Measurements from ENCODE around the gene CFAP410. TPM values are rescaled to one million over a fixed set of nuclear protein-coding genes. Genes with fewer than 3 reads are reported as not detected.

The CFAP410 gene
- total RNA-seq, 1 experiment from 2014 or later: 19.3 TPM

GRCh38 chr21:44296103-44296519, 43.1 kb downstream of the CFAP410 start:
- H3K36me3 Mint-ChIP-seq: no peaks in the 10 kb centered on the region
- H3K27me3 Mint-ChIP-seq (ENCODE audit: low read depth): peaks cover 11% of the 10 kb centered on the region
- H3K27ac Mint-ChIP-seq: no peak overlapping the region
- no peak for DNase-seq (ENCODE audit: low spot score)
- no peaks in the 10 kb centered on the region for H3K9me3 Mint-ChIP-seq
- TF ChIP-seq ZNF232 (CRISPR knock-in tag; IDR thresholded peaks at IDR 0.05): no peak
- TF ChIP-seq USF1 (CRISPR knock-in tag; IDR thresholded peaks at IDR 0.05): no peak
- no peak for TF ChIP-seq TEAD1 (CRISPR knock-in tag; IDR thresholded peaks at IDR 0.05)
- TF ChIP-seq ZNF532 (CRISPR knock-in tag; IDR thresholded peaks at IDR 0.05; ENCODE audit: borderline replicate concordance): no peak
- no peak for TF ChIP-seq ZNF425 (CRISPR knock-in tag; conservative IDR thresholded peaks at IDR 0.05)
- no peak overlapping the region for H3K4me3 Mint-ChIP-seq
- ChIA-PET CTCF (interaction anchor here (1.1 to 2.7 kb wide), 2 partner anchors 9 to 28 kb away, joined by 3 to 22 read pairs; no protein-coding TSS in a partner anchor), POLR2A (no interaction called here)
- ATAC-seq: no peak
- H3K4me1 Mint-ChIP-seq: peaks cover 7% of the 10 kb centered on the region

- peaks cover 4% of the 10 kb centered on the region for H3K4me1 Mint-ChIP-seq
- ATAC-seq: no peak
- POLR2A ChIA-PET: no interaction called here
- no peaks in the 10 kb centered on the region for H3K9me3 Mint-ChIP-seq
- CTCF ChIA-PET: interaction anchor here (1.1 kb wide), 1 partner anchor 28 kb away, joined by 3 read pairs; no protein-coding TSS in a partner anchor
- DNase-seq (ENCODE audit: low spot score): no peak
- H3K36me3 Mint-ChIP-seq: no peaks in the 10 kb centered on the region
- no peak overlapping the region for H3K27ac Mint-ChIP-seq
- no peak overlapping the region for H3K4me3 Mint-ChIP-seq
- TF ChIP-seq ZNF232 (CRISPR knock-in tag; IDR thresholded peaks at IDR 0.05): no peak
- no peak for TF ChIP-seq ZNF425 (CRISPR knock-in tag; conservative IDR thresholded peaks at IDR 0.05)
- no peak for TF ChIP-seq NFE2L1 (CRISPR knock-in tag; IDR thresholded peaks at IDR 0.05)
- TF ChIP-seq ZBTB43 (CRISPR knock-in tag; IDR thresholded peaks at IDR 0.05): no peak
- TF ChIP-seq OVOL2 (CRISPR knock-in tag; IDR thresholded peaks at IDR 0.05; ENCODE audit: borderline replicate concordance): no peak
- TF ChIP-seq ZNF281 (CRISPR knock-in tag; IDR thresholded peaks at IDR 0.05): no peak
- TF ChIP-seq AR (CRISPR knock-in tag; IDR thresholded peaks at IDR 0.05): no peak
- no peak for TF ChIP-seq ZNF423 (CRISPR knock-in tag; IDR thresholded peaks at IDR 0.05)
- no peak for TF ChIP-seq HMGA2 (CRISPR knock-in tag; IDR thresholded peaks at IDR 0.05)
- no peak for TF ChIP-seq USF2 (CRISPR knock-in tag; IDR thresholded peaks at IDR 0.05)
- no peak for TF ChIP-seq SOX15 (CRISPR knock-in tag; IDR thresholded peaks at IDR 0.05)
- no peak for TF ChIP-seq IRF2 (CRISPR knock-in tag; IDR thresholded peaks at IDR 0.05; ENCODE audit: borderline replicate concordance, low read depth)
- H3K27me3 Mint-ChIP-seq (ENCODE audit: low read depth): peaks cover 11% of the 10 kb centered on the region
Measured at GRCh38 chr21:44295646-44296045, 43.5 kb downstream of the CFAP410 start.
